CD4-positive, alpha-beta T cell treated with Interleukin-4 for 1 hour (primary cell): ENCODE data around the gene CR1L.
"Not testable (repeated sequence)": the region's sequence is repeated elsewhere in the genome, so short reads cannot be mapped to it uniquely, and the experiment has no call there.

Source experiments
- DNase-seq, 2 donors: peaks; one replicate each; pipeline ENCODE4 v3.0.0-alpha.2; 2020 to 2022

CR1L gene

GRCh38 chr1:207644852-207645634 lies at the start of gene CR1L:
TSS of gene CR1L (plus strand) at chr1:207645133. CDS start at chr1:207645234, 101 bp downstream.
- peak; percentile 63 to 74 for DNase-seq

DNA sequence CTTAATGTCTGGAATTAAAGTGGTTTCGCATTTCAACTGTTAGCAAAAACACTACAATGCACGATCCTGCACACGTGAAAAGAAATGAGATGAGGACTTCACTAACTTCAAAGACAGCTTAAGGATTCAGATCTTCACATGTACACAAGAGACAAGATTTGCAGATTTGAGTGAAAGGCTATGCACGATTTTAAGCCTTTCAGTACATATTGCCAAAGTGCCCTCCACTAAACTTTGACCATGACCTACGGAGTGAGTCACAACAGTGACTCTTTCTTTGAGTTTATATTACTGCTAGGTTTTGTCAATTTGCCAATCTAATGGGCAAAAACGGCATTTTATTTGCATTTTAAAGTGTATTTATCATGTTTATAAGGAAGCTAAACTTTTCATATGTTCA lies 41.2 kb upstream of the CR1L start:
- DNase-seq, result no peak

GRCh38 chr1:207605444-207606361 lies 39.2 kb upstream of the CR1L start:
- no peak for DNase-seq

DNA sequence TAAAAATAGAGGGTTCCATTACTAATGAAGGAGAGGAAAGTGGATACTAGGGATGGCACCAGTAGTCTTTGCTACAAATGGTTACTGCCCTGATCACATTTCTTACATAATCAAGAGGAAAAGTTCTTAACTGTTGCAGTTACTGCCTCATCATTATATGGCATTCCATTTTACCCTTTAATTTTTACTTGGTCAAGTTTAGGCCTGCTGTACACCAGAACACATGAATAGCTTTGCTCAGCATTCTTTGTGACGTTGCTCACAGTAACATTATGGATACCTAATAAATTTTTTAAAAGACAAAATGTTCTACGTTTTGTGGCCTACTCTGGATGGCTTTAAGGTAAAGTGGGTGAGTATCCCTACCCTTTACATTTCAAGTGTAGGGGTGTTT lies 38.6 kb upstream of the CR1L start:
- DNase-seq, result no peak

DNA sequence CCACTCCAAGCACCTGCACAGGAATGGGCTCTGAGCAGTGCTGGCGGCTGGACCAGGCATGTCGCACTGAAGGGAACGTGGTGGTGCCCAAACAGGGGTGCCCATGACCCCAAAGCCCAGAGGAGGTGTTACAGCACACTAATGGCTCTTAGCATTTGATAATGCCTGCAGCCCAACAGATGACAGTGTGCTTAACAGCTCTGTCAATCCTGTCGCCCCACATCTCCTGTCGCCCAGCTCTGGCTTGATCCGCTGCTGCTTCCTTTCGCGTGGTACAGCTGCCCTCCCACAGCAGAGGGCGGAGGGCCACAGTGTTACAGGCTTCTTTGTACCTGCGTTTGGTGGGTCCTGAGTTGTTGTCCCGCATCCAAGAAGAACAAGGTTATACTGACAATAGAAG lies 32.2 kb upstream of the CR1L start:
- DNase-seq, result no peak

DNA sequence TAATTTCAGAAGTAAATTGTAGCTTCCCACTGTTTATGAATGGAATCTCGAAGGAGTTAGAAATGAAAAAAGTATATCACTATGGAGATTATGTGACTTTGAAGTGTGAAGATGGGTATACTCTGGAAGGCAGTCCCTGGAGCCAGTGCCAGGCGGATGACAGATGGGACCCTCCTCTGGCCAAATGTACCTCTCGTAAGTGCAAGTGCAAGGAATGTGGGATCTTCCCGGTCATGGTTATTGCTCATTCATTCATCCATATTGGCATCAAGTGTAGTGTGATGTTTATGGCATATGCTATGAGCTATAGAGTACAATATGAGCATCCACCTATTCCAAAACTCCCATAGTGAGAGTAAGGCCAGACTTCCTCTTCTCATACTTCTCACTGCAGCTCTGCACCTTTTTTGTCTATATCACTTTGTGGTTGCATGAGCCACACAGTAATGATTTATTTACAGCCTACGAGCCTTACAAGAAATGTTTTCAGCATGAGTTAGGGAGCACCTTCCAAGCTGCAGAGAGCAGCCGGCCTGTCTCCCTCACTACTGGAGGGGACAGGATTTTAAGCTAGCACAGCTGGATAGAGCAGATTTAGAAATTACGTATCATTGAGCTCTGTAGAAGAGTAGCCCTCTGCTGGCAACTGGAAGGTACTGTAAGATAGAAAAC lies 24.9 kb upstream of the CR1L start:
- DNase-seq, result peak in 1 of 2 donors; percentile 37

DNA sequence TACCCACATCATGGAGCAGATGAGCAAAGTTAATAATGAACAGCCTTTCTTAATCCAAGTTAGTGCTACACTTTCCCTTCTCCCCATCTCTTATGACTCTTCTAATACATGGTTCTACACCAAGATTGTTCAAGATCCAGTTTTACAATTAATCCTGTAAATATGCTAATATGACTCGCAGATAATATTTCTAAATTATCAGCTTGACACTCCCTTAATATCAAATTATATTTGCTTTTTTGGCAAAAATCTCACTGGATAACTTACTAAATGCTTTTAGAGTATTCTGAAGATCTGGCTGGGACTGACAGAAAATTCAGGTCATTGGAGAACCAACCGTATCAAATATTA lies 24.4 kb upstream of the CR1L start:
- DNase-seq, result no peak

GRCh38 chr1:207625504-207626071 lies 19.3 kb upstream of the CR1L start:
- not testable (repeated sequence) for DNase-seq

DNA sequence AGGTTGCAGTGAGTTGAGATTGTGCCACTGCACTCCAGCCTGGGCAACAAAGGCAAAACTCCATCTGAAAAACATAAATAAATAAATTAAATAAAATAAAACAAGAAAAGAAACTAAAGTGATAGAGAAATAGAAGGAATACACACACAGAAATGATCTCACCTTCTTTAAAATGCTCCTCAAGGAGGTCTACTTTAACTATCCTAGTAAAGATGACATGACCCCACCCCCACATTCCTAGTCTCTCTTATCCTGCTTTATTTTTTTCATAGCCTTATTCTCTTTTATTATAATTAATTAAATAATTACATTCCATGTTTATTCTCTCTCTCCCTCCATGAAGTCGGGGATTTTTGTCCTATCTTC lies 18.0 kb upstream of the CR1L start:
- no peak for DNase-seq

- no peak for DNase-seq
Observed at GRCh38 chr1:207627496-207627895, 17.4 kb upstream of the CR1L start.

GRCh38 chr1:207628776-207629175 lies 16.2 kb upstream of the CR1L start:
- no peak for DNase-seq

GRCh38 chr1:207631137-207631536 lies 13.8 kb upstream of the CR1L start:
- DNase-seq, result no peak

GRCh38 chr1:207633226-207633625 lies 11.7 kb upstream of the CR1L start:
- no peak for DNase-seq

DNA sequence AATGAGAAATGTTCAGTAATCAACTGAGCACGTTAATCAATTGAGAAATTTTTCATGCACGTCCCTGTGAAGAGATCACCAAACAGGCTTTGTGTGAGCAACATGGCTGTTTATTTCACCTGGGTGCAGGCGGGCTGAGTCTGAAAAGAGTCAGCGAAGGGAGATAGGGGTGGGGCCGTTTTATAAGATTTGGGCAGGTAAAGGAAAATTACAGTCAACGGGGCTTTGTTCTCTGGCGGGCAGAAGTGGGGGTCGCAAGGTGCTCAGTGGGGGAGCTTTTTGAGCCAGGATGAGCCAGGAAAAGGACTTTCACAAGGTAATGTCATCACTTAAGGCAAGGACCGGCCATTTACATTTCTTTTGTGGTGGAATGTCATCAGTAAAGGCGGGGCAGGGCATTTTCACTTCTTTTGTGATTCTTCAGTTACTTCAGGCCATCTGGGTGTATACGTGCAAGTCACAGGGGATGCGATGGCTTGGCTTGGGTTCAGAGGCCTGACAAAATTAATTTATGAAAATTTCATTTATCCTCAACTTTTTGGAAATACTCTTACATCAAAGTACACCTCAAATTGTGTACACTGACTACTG lies 11.1 kb upstream of the CR1L start:
- DNase-seq, result not testable (repeated sequence)

DNA sequence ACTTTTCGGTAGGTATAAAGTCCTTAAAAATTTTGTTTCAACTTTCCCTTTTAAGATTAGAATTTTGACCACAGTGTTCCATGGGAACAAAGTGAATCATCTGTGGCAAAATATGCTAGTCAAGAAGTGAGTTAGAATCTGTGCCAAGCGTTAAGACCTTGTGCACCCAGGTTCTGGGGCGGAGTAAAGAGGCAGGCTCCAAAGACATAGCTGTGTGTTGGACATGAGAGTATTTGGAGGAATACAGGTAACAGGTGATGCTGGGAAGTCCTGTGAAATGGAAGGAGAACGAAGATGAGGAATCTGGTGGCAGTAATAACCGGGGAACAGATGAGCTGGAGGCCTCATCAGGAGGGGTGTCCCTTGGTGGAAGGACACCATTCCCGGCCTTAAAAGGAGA lies 10.6 kb upstream of the CR1L start:
- not testable (repeated sequence) for DNase-seq

GRCh38 chr1:207635569-207636186 lies 9.3 kb upstream of the CR1L start:
- not testable (repeated sequence) for DNase-seq

GRCh38 chr1:207638487-207639145 lies 6.3 kb upstream of the CR1L start:
- DNase-seq, result not testable (repeated sequence)

DNA sequence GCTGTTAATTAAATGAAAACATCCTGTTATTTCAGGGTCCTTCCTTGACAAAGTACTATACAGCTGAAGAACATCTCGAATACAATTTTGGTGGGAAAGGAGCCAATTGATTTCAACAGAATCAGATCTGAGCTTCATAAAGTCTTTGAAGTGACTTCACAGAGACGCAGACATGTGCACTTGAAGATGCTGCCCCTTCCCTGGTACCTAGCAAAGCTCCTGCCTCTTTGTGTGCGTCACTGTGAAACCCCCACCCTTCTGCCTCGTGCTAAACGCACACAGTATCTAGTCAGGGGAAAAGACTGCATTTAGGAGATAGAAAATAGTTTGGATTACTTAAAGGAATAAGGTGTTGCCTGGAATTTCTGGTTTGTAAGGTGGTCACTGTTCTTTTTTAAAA lies 5.6 kb upstream of the CR1L start:
- not testable (repeated sequence) for DNase-seq

DNA sequence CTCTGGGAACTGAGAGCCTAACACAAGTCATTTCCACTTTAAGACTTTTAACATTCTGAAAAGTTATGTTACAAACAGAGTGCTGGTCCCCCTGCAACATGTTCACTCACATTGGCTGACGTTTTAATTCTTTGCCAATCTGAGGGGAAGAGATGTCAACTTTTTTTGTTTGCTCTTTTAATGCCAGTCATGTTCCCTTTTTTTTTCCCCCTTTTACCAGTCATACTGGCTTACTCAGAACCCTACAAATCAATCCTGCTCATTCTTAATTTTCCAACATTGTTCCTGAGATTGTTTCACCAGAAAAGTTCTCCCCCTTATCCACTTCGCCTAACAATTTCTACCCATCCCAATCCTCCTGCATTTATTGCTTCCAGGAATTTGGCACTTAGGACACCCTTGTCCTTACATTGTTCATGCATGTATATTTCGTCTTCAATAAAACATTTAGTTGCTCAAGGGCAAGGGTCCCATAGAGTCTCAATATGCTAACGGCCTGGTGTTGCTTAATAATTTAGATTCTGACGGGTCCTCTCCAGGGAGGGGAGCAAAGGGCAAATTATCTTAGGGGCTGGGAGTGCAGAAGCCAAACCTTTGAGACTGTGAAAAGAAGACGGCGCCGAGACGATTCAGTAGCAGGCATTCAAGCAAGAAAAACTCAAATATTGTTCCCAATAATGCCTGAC lies 624 bp upstream of the CR1L start:
- DNase-seq, result no peak

DNA sequence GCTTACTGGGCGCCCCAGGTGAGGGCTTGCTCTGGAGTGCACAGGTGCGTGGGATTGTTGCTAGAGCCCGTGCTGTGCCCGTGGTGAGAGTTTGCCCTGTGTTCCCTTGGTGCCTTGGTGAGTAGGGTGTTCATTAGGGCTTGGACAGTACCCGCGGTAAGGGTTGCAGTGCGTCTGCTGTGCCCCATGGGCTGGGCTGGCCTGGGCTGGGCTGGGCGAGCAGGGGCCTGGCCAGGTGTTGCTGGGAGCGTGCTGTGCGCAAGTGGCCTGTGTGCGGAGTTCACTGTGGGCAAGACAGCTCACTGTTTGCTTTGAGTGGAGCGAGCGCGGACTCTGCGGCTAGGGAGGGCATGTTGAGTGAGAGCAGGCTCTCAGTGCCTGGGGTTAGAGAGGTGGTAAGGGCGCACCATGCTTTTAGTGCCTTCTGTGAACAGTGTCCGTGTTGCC lies 725 bp downstream of the CR1L start:
- no peak for DNase-seq

GRCh38 chr1:207646171-207646570 lies 1.2 kb downstream of the CR1L start:
- DNase-seq, result no peak
